OCI-LY3 (cell line): ENCODE results near the gene TNNI3K.
A peak's percentile ranks its signal among the peaks of the same experiment; 100 is the strongest.

Experiments used
- H2AFZ ChIP-seq: fragments of 200-600, 300-600 bp; shearing (Covaris generic); 2 replicates; pipeline ENCODE4 v1.6.0; 2014; ENCODE audit warnings: antibody characterized with exemption, low read depth, low read length
- H3K27ac ChIP-seq: fragments of 200-600, 300-600 bp; sonication (generic); 2 replicates; pipeline ENCODE4 v1.5.1; 2014; ENCODE audit warnings: mild to moderate bottlenecking, low read length, moderate library complexity, mixed read lengths
- H3K27me3 ChIP-seq: fragments of 200-600, 300-600 bp; sonication (generic); 2 replicates; pipeline ENCODE4 v1.6.1; 2014; ENCODE audit warnings: low read depth, low read length, mixed read lengths
- H3K36me3 ChIP-seq: fragments of 200-600, 300-600 bp; sonication (generic); replicated peaks from 2 replicates; pipeline ENCODE3; 2014; ENCODE audit warnings: low read depth, low read length, mixed read lengths
- H3K4me1 ChIP-seq: fragments of 300-600, 200-600 bp; sonication (generic); 2 replicates; pipeline ENCODE4 v1.6.1; 2014; ENCODE audit warnings: low read length, mixed read lengths
- H3K4me2 ChIP-seq: fragments of 200-600, 300-600 bp; sonication (generic); 2 replicates; pipeline ENCODE4 v1.6.1; 2014; ENCODE audit warnings: low read length, mixed read lengths
- H3K4me3 ChIP-seq: fragments of 300-600, 200-600 bp; sonication (generic); 2 replicates; pipeline ENCODE4 v1.5.1; 2014; ENCODE audit warnings: antibody characterized with exemption, mild to moderate bottlenecking, low read length, moderate library complexity
- H3K79me2 ChIP-seq: fragments of 300-600, 200-600 bp; shearing (Covaris generic); 2 replicates; pipeline ENCODE4 v1.6.1; 2014; ENCODE audit warnings: mild to moderate bottlenecking, low read length, mixed read lengths
- H3K9ac ChIP-seq: fragments of 300-600, 200-600 bp; shearing (Covaris generic); 2 replicates; pipeline ENCODE4 v1.6.0; 2014; ENCODE audit warnings: mild to moderate bottlenecking, low read length, moderate library complexity
- H3K9me3 ChIP-seq: fragments of 200-600, 300-600 bp; shearing (Covaris generic); 2 replicates; pipeline ENCODE4 v1.6.1; 2014; ENCODE audit warnings: low read length, mixed read lengths; ENCODE audit not compliant: insufficient read depth
- H4K20me1 ChIP-seq: fragments of 200-600, 300-600 bp; sonication (generic); 2 replicates; pipeline ENCODE4 v1.6.1; 2016; ENCODE audit warnings: low read length, mixed read lengths; ENCODE audit not compliant: insufficient read depth
- CTCF ChIP-seq: fragments of 200-600, 300-600 bp; sonication (generic); IDR thresholded peaks from 2 replicates; pipeline ENCODE4 v1.5.1; 2014; ENCODE audit warnings: antibody characterized with exemption, low read length, low read depth
- EZH2phosphoT487 ChIP-seq: fragments of 200-600 bp; shearing (Covaris generic); IDR thresholded peaks from 2 replicates; pipeline ENCODE4 v1.6.1; 2018; ENCODE audit warnings: antibody characterized with exemption, mixed run types, low read depth

The TNNI3K gene

GRCh38 chr1:74436078-74436477 lies 200.9 kb downstream of the TNNI3K start:
- Histone ChIP-seq H3K4me2 (peak overlapping the region; percentile 80), H4K20me1 (no peaks in the 10 kb centered on the region), H3K27ac (peak overlapping the region; percentile 24; the same call in 1 of the 2 replicates), H3K9me3 (no peaks in the 10 kb centered on the region), H3K4me3 (peak overlapping the region; percentile 55), H3K27me3 (no peaks in the 10 kb centered on the region), H3K9ac (no peak overlapping the region), H2AFZ (no peak overlapping the region), H3K36me3 (no peaks in the 10 kb centered on the region), H3K79me2 (no peaks in the 10 kb centered on the region), H3K4me1 (peaks cover 22% of the 10 kb centered on the region)
- TF ChIP-seq CTCF (no peak), EZH2phosphoT487 (no peak)

GRCh38 chr1:74437035-74437434 lies 201.8 kb downstream of the TNNI3K start:
- no peak overlapping the region for H3K27ac ChIP-seq
- no peaks in the 10 kb centered on the region for H4K20me1 ChIP-seq
- peak overlapping the region; percentile 80 for H3K4me2 ChIP-seq
- H3K27me3 ChIP-seq = no peaks in the 10 kb centered on the region
- no peaks in the 10 kb centered on the region for H3K36me3 ChIP-seq
- H3K4me3 ChIP-seq = no peak overlapping the region
- H3K4me1 ChIP-seq = peaks cover 22% of the 10 kb centered on the region
- H3K9ac ChIP-seq = no peak overlapping the region
- no peak overlapping the region for H2AFZ ChIP-seq
- H3K79me2 ChIP-seq = no peaks in the 10 kb centered on the region
- no peaks in the 10 kb centered on the region for H3K9me3 ChIP-seq
- TF ChIP-seq EZH2phosphoT487 (no peak), CTCF (no peak)

- Histone ChIP-seq H3K9me3 (no peaks in the 10 kb centered on the region), H3K4me3 (no peak overlapping the region), H4K20me1 (no peaks in the 10 kb centered on the region), H3K9ac (no peak overlapping the region), H3K27me3 (no peaks in the 10 kb centered on the region), H3K79me2 (no peaks in the 10 kb centered on the region), H2AFZ (no peak overlapping the region), H3K4me1 (no peaks in the 10 kb centered on the region), H3K27ac (no peak overlapping the region), H3K36me3 (no peaks in the 10 kb centered on the region), H3K4me2 (no peak overlapping the region)
- TF ChIP-seq EZH2phosphoT487 = no peak
- no peak for TF ChIP-seq CTCF
Observed at GRCh38 chr1:74452035-74452434, 216.8 kb downstream of the TNNI3K start.

GRCh38 chr1:74453277-74453676 lies 218.1 kb downstream of the TNNI3K start:
- Histone ChIP-seq H3K9me3 (no peaks in the 10 kb centered on the region), H3K4me1 (no peaks in the 10 kb centered on the region), H3K4me3 (no peak overlapping the region), H2AFZ (no peak overlapping the region), H4K20me1 (no peaks in the 10 kb centered on the region), H3K27me3 (no peaks in the 10 kb centered on the region), H3K79me2 (no peaks in the 10 kb centered on the region), H3K27ac (no peak overlapping the region), H3K4me2 (no peak overlapping the region), H3K9ac (no peak overlapping the region), H3K36me3 (no peaks in the 10 kb centered on the region)
- TF ChIP-seq EZH2phosphoT487 (no peak), CTCF (no peak)
